ENCODE measurements around the gene ADCY3.

DNA sequence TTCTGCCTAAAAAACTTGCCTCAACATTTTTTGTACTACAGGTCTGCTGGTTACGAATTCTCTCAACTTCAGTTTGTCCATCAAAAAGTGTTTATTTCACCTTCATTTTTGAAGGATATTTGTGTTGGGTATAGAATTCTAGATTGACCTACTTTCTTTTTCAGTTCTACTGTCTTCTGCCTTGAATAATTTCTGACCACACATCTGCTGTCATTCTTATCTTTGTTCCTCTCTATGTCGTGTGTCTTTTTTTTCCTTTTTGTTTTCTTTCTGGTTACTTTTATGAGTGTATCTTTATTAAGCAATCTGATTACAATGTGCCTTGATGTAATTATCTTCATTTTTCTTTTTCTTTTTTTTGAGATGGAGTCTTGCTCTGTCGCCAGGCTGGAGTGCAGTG lies 25.3 kb downstream of the ADCY3 start:
- TF ChIP-seq, protein P1, sequence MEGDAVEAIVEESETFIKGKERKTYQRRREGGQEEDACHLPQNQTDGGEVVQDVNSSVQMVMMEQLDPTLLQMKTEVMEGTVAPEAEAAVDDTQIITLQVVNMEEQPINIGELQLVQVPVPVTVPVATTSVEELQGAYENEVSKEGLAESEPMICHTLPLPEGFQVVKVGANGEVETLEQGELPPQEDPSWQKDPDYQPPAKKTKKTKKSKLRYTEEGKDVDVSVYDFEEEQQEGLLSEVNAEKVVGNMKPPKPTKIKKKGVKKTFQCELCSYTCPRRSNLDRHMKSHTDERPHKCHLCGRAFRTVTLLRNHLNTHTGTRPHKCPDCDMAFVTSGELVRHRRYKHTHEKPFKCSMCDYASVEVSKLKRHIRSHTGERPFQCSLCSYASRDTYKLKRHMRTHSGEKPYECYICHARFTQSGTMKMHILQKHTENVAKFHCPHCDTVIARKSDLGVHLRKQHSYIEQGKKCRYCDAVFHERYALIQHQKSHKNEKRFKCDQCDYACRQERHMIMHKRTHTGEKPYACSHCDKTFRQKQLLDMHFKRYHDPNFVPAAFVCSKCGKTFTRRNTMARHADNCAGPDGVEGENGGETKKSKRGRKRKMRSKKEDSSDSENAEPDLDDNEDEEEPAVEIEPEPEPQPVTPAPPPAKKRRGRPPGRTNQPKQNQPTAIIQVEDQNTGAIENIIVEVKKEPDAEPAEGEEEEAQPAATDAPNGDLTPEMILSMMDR (IDR thresholded peaks at IDR 0.05): no peak
- no peak for TF ChIP-seq ZFX (IDR thresholded peaks at IDR 0.05; ENCODE audit: borderline replicate concordance)
